NCI-H526 (cell line): Measurements from ENCODE around the gene DNAJA1.
"Not testable (repeated sequence)": the region's sequence is repeated elsewhere in the genome, so short reads cannot be mapped to it uniquely, and the experiment has no call there.

Experiments used
- DNase-seq, 2 experiments: peaks; one replicate each; lab custom pipeline; 2025; lab: John Stamatoyannopoulos, UW

Gene DNAJA1

GRCh38 chr9:33082128-33082527 is 57.1 kb downstream of the DNAJA1 start:
- DNase-seq: no peak

GRCh38 chr9:33082538-33083326 is 57.7 kb downstream of the DNAJA1 start:
- DNase-seq: no peak

- not testable (repeated sequence) for DNase-seq
Observed at GRCh38 chr9:33085672-33086071, 60.6 kb downstream of the DNAJA1 start.
